ENCODE measurements around the gene ANKHD1. TPM values are rescaled to one million over a fixed set of nuclear protein-coding genes. Genes with fewer than 3 reads are reported as not detected.

Gene ANKHD1
- total and polyA plus RNA-seq, 9 of the 15 experiments (the other 6 are each of a cell fraction or from before 2014, with no cell fraction given): 38.9 to 138 (median 78.7) TPM

- TF ChIP-seq THRB (CRISPR knock-in tag; conservative IDR thresholded peaks at IDR 0.05) (0 out of 2 replicates have a peak, but pooled peaks have one; percentile 48), JUN (IDR thresholded peaks at IDR 0.05; ENCODE audit: borderline replicate concordance, low read depth, low read length) (peak; percentile 81), JUN (CRISPR knock-in tag; IDR thresholded peaks at IDR 0.05; ENCODE audit: borderline replicate concordance) (no peak), STAG1 (CRISPR knock-in tag; IDR thresholded peaks at IDR 0.05; ENCODE audit: borderline replicate concordance) (no peak), PHF20 (IDR thresholded peaks at IDR 0.05; ENCODE audit: partially characterized antibody) (no peak), MBD2 (IDR thresholded peaks at IDR 0.05; ENCODE audit: borderline replicate concordance, low read depth) (no peak), PCBP1 (IDR thresholded peaks at IDR 0.05; ENCODE audit: low read depth, low read length, poor library complexity, severe bottlenecking) (no peak), LARP7 (IDR thresholded peaks at IDR 0.05) (0 out of 2 replicates have a peak, but pooled peaks have one; percentile 37), ZNF197 (CRISPR knock-in tag; IDR thresholded peaks at IDR 0.05; ENCODE audit: low read depth) (no peak), CAMTA2 (CRISPR knock-in tag; conservative IDR thresholded peaks at IDR 0.05) (no peak), ZNF316 (IDR thresholded peaks at IDR 0.05) (peak; percentile 3; the same call in 1 of the 2 replicates), RAD21 (CRISPR knock-in tag; conservative IDR thresholded peaks at IDR 0.05 in 1 of 2, IDR thresholded peaks at IDR 0.05 in 1 of 2) (peak in 1 of 2 experiments; percentile 9; a peak in 1 of 4 replicates), ZNF445 (CRISPR knock-in tag; IDR thresholded peaks at IDR 0.05; ENCODE audit: low read depth) (no peak), TBL1XR1 (IDR thresholded peaks at IDR 0.05; ENCODE audit: low read length in 2 of 2) (no peak), ATF3 (IDR thresholded peaks at IDR 0.05) (peak; percentile 99), ATF3 (CRISPR knock-in tag; conservative IDR thresholded peaks at IDR 0.05) (peak; percentile 42; the same call in 1 of the 2 replicates), TRIM24 (IDR thresholded peaks at IDR 0.05) (peak; percentile 39 to 57; a peak in 2 of 4 replicates), SMARCA4 (IDR thresholded peaks at IDR 0.05) (peak; percentile 80), JUND (IDR thresholded peaks at IDR 0.05; ENCODE audit: borderline replicate concordance, low read depth, low read length) (peak; percentile 83), JUND (tag; IDR thresholded peaks at IDR 0.05; ENCODE audit: borderline replicate concordance, low read depth, low read length) (peak; percentile 69; the same call in 1 of the 3 replicates), ELF2 (CRISPR knock-in tag; IDR thresholded peaks at IDR 0.05) (no peak), EP400 (IDR thresholded peaks at IDR 0.05) (peak; percentile 47; the same call in 1 of the 2 replicates), CBFA2T3 (IDR thresholded peaks at IDR 0.05) (peak; percentile 62), C11orf30 (IDR thresholded peaks at IDR 0.05; ENCODE audit: low read depth) (0 out of 2 replicates have a peak, but pooled peaks have one; percentile 4), ZEB2 (IDR thresholded peaks at IDR 0.05) (peak; percentile 58; the same call in 1 of the 2 replicates), NCOA4 (IDR thresholded peaks at IDR 0.05; ENCODE audit: partially characterized antibody) (no peak), HMBOX1 (IDR thresholded peaks at IDR 0.05) (peak; percentile 42; the same call in 1 of the 2 replicates), ARNT (IDR thresholded peaks at IDR 0.05) (0 out of 4 replicates have a peak, but pooled peaks of 1 of the 2 experiments have one; percentile 49), ELF4 (CRISPR knock-in tag; IDR thresholded peaks at IDR 0.05) (peak; percentile 24; the same call in 1 of the 2 replicates), SRSF1 (IDR thresholded peaks at IDR 0.05; ENCODE audit: low read depth, low read length) (no peak), SRSF7 (optimal IDR thresholded peaks at IDR 0.05; ENCODE audit: low read depth, low read length) (no peak)
These were observed 152.8 kb downstream of the ANKHD1 start (continued) for GRCh38 chr5:140554454-140554853.
